ENCODE data around the gene ATR.

ATR gene

DNA sequence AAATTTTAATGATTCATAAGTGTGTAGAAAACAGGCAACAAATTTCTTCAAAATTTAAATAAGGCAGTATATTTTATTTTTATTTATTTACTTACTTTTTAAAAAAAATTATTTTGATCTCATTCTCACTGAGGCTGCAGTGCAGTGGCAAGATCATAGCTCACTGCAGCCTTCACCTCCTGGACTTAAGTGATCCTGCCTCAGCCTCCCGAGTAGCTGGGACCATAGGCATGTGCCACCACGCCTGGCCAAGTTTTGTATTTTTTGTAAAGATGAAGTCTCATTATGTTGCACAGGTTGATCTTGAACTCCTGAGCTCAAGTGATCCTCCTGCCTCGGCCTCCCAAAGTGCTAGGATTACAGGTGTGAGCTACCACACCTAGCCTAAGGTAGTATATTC lies 69.5 kb downstream of the ATR start:
- Histone ChIP-seq H3K4me1 (ENCODE audit: insufficient read depth, low read length) (no peaks in the 10 kb centered on the region), H3K36me3 (ENCODE audit: insufficient read depth, low read length) (peaks cover 51% of the 10 kb centered on the region), H3K4me3 (ENCODE audit: low read length) (no peak overlapping the region), H3K9ac (ENCODE audit: low read depth, low read length) (no peak overlapping the region), H3K9me3 (ENCODE audit: insufficient read depth, low read depth, low read length) (no peaks in the 10 kb centered on the region), H3K27me3 (ENCODE audit: insufficient read depth, low read length) (no peaks in the 10 kb centered on the region), H3K27ac (ENCODE audit: low read depth, low read length) (no peak overlapping the region)
- WGBS: 97% methylated on average over 3 of the region's 3 CpGs

DNA sequence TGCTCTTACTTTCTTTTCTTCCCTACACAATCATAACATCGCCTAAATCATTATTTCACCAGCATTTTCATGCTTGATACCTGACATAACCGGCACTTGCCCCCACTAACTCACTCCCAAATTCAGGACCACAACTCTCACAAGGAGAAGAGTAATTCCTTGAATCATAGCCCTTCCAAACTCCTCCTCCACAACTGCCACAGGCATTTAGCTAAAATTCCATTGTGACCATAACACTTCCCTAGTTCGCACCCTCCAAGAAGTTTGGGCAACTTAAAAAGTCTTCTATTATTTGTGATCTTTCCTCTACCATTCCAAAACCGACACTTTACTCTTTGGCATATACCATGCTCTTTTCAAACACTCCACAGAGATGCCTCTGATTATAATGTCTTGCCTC lies 71.3 kb downstream of the ATR start:
- Histone ChIP-seq H3K27me3 (ENCODE audit: insufficient read depth, low read length) (no peaks in the 10 kb centered on the region), H3K36me3 (ENCODE audit: insufficient read depth, low read length) (peaks cover 42% of the 10 kb centered on the region), H3K4me3 (ENCODE audit: low read length) (no peak overlapping the region), H3K9ac (ENCODE audit: low read depth, low read length) (no peak overlapping the region), H3K27ac (ENCODE audit: low read depth, low read length) (no peak overlapping the region), H3K4me1 (ENCODE audit: insufficient read depth, low read length) (no peaks in the 10 kb centered on the region), H3K9me3 (ENCODE audit: insufficient read depth, low read depth, low read length) (no peaks in the 10 kb centered on the region)
- WGBS: 97% methylated on average over 4 of the region's 4 CpGs

DNA sequence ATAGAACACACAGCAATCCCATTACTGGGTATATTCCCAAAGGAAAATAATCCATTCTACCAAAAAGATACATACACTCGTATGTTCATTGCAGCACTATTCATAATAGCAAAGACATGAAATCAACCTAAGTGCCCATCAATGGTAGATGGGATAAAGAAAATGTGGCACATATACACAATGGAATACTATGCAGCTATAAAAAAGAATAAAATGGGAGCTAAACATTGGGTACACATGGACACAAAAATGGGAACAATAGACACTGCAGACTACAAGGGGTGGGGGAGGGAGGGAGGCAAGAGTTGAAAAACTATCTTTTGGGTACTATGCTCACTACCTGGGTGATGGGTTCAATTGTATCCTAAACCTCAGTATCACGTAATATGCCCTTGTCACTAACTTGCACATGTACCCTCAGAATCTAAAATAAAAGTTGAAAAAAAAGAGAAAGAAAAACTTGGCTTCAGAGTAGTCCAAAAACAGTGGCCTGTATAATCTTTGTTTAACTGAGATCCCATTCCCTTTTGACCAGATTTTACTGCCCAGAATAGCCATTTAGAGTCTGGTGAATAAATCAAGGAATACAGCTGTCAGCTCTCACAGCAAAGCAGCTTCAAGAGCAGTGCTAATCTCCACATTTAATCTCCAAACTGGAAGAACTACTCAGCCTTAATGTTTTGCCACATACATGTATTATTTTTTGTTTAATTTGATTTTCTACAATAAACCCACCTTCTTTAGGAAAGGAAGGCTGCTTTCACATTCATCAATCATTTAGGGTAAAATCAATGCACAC lies 76.1 kb downstream of the ATR start:
- peaks cover 42% of the 10 kb centered on the region for H3K36me3 ChIP-seq (ENCODE audit: insufficient read depth, low read length)
- 94% methylated on average over 2 of the region's 2 CpGs for WGBS

DNA sequence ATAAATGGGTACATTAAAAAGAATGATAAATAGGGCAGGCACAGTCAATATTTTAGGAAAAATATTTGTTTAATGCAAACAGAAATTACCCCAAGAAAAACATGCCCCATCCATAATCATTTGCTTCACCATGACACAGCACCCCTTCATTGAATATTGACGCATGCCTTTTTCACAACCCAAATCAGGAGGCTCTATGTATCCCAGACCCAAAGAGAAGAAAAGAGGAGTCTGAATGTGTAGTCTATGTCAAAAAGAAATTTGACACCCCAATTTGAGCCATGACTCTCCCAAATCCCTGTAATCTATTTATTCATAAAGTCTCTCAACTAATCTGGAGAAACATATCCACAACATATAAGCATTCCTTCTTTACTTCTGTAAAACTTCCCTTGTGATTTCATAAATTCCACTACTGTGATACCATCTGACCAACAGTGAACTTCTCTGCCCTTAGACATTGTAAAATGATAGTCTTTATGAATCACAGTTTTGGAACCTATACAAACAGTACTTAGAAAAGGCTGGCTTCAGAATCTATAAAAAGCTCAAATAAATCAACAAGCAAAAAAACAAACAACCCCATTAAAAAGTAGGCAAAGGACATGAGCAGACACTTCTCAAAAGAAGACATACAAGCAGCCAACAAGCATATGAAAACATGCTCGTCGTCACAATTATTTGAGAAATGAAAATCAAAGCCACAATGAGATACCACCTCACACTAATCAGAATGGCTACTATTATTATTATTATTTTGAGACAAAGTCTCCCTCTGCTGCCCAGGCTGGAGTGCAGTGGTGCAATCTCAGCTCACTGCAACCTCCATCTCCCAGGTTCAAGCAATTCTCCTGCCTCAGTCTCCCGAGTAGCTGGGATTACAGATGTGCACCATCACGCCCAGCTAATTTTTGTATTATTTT lies 77.3 kb downstream of the ATR start:
- H3K4me1 ChIP-seq (ENCODE audit: insufficient read depth, low read length): no peaks in the 10 kb centered on the region
- H3K36me3 ChIP-seq (ENCODE audit: insufficient read depth, low read length): peaks cover 45% of the 10 kb centered on the region
- H3K27me3 ChIP-seq (ENCODE audit: insufficient read depth, low read length): no peaks in the 10 kb centered on the region
- no peak overlapping the region for H3K27ac ChIP-seq (ENCODE audit: low read depth, low read length)
- H3K4me3 ChIP-seq (ENCODE audit: low read length): no peak overlapping the region
- H3K9ac ChIP-seq (ENCODE audit: low read depth, low read length): no peak overlapping the region
- 97% methylated on average over 5 of the region's 5 CpGs for WGBS
- no peaks in the 10 kb centered on the region for H3K9me3 ChIP-seq (ENCODE audit: insufficient read depth, low read depth, low read length)

More for the DNA sequence above, 76.1 kb downstream of the ATR start:
- Histone ChIP-seq H3K4me3 (ENCODE audit: low read length) (no peak overlapping the region), H3K9ac (ENCODE audit: low read depth, low read length) (no peak overlapping the region), H3K27ac (ENCODE audit: low read depth, low read length) (no peak overlapping the region), H3K27me3 (ENCODE audit: insufficient read depth, low read length) (no peaks in the 10 kb centered on the region), H3K9me3 (ENCODE audit: insufficient read depth, low read depth, low read length) (no peaks in the 10 kb centered on the region), H3K4me1 (ENCODE audit: insufficient read depth, low read length) (no peaks in the 10 kb centered on the region)

DNA sequence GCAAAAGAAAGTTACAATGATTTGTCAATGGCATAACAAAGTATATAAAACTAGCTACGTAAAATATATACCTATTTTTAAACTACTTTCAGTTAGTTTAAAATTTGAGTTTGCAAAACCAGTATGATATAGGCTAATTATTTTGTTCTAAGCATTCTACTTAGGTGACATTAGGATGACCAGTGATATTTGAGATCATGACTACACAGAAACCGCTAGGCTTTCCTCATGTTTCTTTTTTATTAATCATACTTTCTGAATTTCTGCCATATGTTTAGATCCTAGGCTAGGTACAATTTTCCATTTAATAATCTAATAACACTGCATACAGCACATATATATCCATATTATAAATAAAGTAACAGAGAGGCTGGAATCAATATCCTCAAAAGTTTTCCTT lies 78.3 kb downstream of the ATR start:
- Histone ChIP-seq H3K27me3 (ENCODE audit: insufficient read depth, low read length) (no peaks in the 10 kb centered on the region), H3K36me3 (ENCODE audit: insufficient read depth, low read length) (peaks cover 42% of the 10 kb centered on the region), H3K27ac (ENCODE audit: low read depth, low read length) (no peak overlapping the region), H3K4me1 (ENCODE audit: insufficient read depth, low read length) (no peaks in the 10 kb centered on the region), H3K9ac (ENCODE audit: low read depth, low read length) (no peak overlapping the region), H3K9me3 (ENCODE audit: insufficient read depth, low read depth, low read length) (no peaks in the 10 kb centered on the region), H3K4me3 (ENCODE audit: low read length) (no peak overlapping the region)
- WGBS: 100% methylated on average over 1 of the region's 2 CpGs

DNA sequence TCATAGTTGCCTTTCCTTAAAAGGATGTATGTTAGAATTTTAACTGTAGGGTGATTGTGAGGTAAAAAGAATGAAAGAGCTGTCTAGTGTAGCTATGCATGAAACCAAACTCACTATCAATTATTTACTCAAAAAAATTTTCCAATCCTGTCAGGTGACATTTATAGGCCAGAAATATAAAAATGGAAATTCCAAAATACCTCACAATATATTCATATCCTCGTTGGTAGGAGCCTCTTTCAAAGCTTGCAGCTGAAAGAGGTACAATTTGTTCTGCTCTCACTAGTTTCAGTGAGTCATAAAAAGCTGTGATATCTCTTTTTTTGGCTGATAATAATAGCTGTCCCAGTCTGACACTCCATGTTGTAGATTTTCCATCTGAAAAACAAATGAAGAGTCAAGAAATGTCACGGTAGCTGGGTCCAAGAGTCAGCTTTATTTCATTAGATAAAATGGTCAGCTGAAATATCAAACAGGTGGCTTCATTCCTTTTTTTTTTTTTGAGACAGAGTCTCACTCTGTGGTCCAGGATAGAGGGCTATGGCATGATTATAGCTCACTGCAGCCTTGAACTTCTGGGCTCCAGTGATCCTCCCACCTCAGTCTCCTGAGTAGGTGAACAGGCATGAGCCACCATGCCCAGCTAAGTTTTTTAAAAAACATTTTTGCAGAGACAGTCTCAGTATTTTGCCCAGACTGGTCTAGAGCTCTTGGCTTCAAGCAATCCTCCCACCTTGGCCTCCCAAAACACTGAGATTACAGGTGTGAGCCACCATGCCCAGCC lies 79.9 kb downstream of the ATR start:
- Histone ChIP-seq H3K9ac (ENCODE audit: low read depth, low read length) (no peak overlapping the region), H3K9me3 (ENCODE audit: insufficient read depth, low read depth, low read length) (no peaks in the 10 kb centered on the region), H3K4me3 (ENCODE audit: low read length) (no peak overlapping the region), H3K4me1 (ENCODE audit: insufficient read depth, low read length) (no peaks in the 10 kb centered on the region), H3K27me3 (ENCODE audit: insufficient read depth, low read length) (no peaks in the 10 kb centered on the region), H3K27ac (ENCODE audit: low read depth, low read length) (no peak overlapping the region), H3K36me3 (ENCODE audit: insufficient read depth, low read length) (peaks cover 37% of the 10 kb centered on the region)
- 90% methylated on average over 2 of the region's 2 CpGs for WGBS

DNA sequence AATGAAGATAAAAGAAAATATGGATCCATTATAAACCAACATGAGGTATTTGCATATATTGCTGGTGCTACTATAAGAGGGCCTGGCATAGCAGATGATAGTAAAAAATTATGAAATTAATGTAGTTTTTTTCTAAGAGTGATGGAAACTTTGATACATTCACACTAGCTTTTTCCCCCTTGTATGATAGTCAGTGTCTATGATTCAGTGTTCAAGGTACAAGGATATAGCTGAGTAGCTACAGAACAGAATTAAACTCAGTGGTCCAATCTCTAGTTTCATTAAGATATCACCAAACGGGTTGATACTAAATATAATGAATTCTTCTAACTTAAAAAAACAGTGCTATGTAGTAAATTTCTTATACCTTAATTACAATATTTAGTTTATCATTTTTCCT lies 80.8 kb downstream of the ATR start:
- Histone ChIP-seq H3K4me3 (ENCODE audit: low read length) (no peak overlapping the region), H3K9me3 (ENCODE audit: insufficient read depth, low read depth, low read length) (no peaks in the 10 kb centered on the region), H3K9ac (ENCODE audit: low read depth, low read length) (no peak overlapping the region), H3K4me1 (ENCODE audit: insufficient read depth, low read length) (no peaks in the 10 kb centered on the region), H3K36me3 (ENCODE audit: insufficient read depth, low read length) (peaks cover 45% of the 10 kb centered on the region), H3K27ac (ENCODE audit: low read depth, low read length) (no peak overlapping the region), H3K27me3 (ENCODE audit: insufficient read depth, low read length) (no peaks in the 10 kb centered on the region)
- no CpG with 5 or more reads among the region's 1 CpG for WGBS

DNA sequence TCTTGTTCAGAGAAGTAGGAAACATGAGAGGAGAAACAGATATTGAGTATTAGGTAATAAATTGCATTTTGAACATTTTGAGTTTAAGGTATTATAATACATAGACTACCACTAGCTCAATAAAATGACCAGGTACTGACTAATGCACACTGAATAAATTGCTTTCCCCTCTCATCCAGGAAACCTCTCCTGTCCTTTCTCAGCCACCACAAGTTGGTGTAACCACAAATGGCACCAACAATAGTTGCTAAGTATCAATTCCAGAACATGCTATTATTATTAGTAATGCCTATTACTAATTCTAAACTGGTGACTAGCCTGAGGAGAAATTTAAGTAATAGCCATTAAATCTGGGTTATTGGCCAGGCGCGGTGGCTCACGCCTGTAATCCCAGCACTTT lies 83.4 kb downstream of the ATR start:
- H3K36me3 ChIP-seq (ENCODE audit: insufficient read depth, low read length): peaks cover 66% of the 10 kb centered on the region
- H3K4me1 ChIP-seq (ENCODE audit: insufficient read depth, low read length): no peaks in the 10 kb centered on the region
- no peaks in the 10 kb centered on the region for H3K9me3 ChIP-seq (ENCODE audit: insufficient read depth, low read depth, low read length)
- no peaks in the 10 kb centered on the region for H3K27me3 ChIP-seq (ENCODE audit: insufficient read depth, low read length)
- no peak overlapping the region for H3K27ac ChIP-seq (ENCODE audit: low read depth, low read length)
- no peak overlapping the region for H3K4me3 ChIP-seq (ENCODE audit: low read length)
- H3K9ac ChIP-seq (ENCODE audit: low read depth, low read length): no peak overlapping the region
- 92% methylated on average over 3 of the region's 3 CpGs for WGBS

DNA sequence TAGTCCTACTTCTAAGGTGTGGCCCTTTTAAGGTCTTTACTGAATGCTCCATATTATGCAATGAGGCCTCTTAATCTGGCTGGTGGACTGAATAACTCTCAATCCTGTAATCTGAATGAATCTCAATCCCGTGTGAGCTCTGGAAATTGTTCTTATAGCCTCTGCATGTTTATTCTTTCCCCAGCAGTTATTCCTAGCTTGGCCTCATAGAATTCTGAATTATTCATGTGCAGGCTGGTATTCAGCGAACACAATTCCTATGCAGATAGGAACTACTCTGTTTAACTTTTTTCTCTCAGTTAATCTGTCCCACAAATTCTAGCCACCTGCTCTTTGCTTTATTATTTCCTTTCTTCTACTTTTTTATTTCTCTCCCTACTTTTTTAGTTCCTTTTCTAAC lies 86.3 kb downstream of the ATR start:
- H3K9me3 ChIP-seq (ENCODE audit: insufficient read depth, low read depth, low read length): no peaks in the 10 kb centered on the region
- 94% methylated on average over 2 of the region's 2 CpGs for WGBS
- H3K9ac ChIP-seq (ENCODE audit: low read depth, low read length): no peak overlapping the region
- no peaks in the 10 kb centered on the region for H3K4me1 ChIP-seq (ENCODE audit: insufficient read depth, low read length)
- peaks cover 72% of the 10 kb centered on the region for H3K36me3 ChIP-seq (ENCODE audit: insufficient read depth, low read length)
- H3K4me3 ChIP-seq (ENCODE audit: low read length): no peak overlapping the region
- H3K27ac ChIP-seq (ENCODE audit: low read depth, low read length): no peak overlapping the region
- no peaks in the 10 kb centered on the region for H3K27me3 ChIP-seq (ENCODE audit: insufficient read depth, low read length)

DNA sequence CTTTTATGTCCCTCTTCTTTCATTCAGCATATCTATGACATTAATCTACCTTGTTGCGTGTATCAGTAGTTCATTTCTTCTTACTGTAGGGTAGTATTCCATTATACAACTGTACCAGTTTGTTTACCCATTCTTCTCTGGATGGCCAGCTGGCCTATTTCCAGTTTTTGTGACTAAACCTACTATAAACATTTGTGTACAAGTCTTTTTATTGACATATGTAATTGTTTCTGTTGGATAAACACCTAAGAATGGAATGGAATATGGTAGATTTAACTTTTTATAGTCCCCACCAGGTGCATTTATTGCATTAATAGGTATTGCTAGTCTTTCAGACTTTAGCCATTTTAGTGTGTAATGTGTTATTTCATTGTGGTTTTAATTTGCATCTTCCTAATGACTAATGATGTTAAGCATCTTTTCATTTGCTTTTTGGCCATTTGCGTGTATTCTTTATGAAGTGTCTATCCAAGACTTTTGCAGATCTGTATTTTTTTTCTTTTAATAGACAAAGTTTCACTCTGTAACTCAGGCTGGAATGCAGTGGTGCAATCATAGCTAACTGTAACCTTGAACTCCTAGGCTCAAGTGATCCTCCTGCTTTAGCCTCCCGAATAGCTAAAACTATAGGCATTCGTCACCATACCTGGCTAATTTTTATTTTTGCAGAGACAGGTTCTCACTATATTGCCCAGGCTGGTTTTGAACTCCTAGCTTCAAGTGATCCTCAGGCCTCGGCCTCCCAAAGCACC lies 88.8 kb downstream of the ATR start:
- WGBS: 97% methylated on average over 5 of the region's 5 CpGs
- no peak overlapping the region for H3K27ac ChIP-seq (ENCODE audit: low read depth, low read length)
- H3K9me3 ChIP-seq (ENCODE audit: insufficient read depth, low read depth, low read length): no peaks in the 10 kb centered on the region
- no peaks in the 10 kb centered on the region for H3K27me3 ChIP-seq (ENCODE audit: insufficient read depth, low read length)
- H3K4me3 ChIP-seq (ENCODE audit: low read length): no peak overlapping the region
- H3K9ac ChIP-seq (ENCODE audit: low read depth, low read length): no peak overlapping the region
- H3K36me3 ChIP-seq (ENCODE audit: insufficient read depth, low read length): peaks cover 74% of the 10 kb centered on the region
- H3K4me1 ChIP-seq (ENCODE audit: insufficient read depth, low read length): no peaks in the 10 kb centered on the region
